Osteocyte (in vitro differentiated cells): ENCODE measurements around the gene KDM5B. TPM values are rescaled to one million over a fixed set of nuclear protein-coding genes. Genes with fewer than 3 reads are reported as not detected.

Experiments used
- DNase-seq: peaks from one replicate; pipeline ENCODE4 v3.0.0; 2021; ENCODE audit warnings: mixed read lengths; ENCODE audit not compliant: unreplicated experiment; ENCODE audit errors: extremely low spot score
- H3K27ac Mint-ChIP-seq: one replicate; pipeline ENCODE4 v1.8.0; 2021; ENCODE audit warnings: mild to moderate bottlenecking, mixed read lengths; ENCODE audit not compliant: unreplicated experiment
- H3K27me3 Mint-ChIP-seq: one replicate; pipeline ENCODE4 v1.8.0; 2021; ENCODE audit warnings: mixed read lengths; ENCODE audit not compliant: unreplicated experiment
- H3K36me3 Mint-ChIP-seq: one replicate; pipeline ENCODE4 v1.8.0; 2021; ENCODE audit warnings: mixed read lengths; ENCODE audit not compliant: unreplicated experiment
- H3K4me1 Mint-ChIP-seq: one replicate; pipeline ENCODE4 v1.8.0; 2021; ENCODE audit warnings: mixed read lengths; ENCODE audit not compliant: unreplicated experiment
- H3K4me3 Mint-ChIP-seq: one replicate; pipeline ENCODE4 v1.8.0; 2021; ENCODE audit warnings: mild to moderate bottlenecking, moderate library complexity, mixed read lengths; ENCODE audit not compliant: unreplicated experiment
- H3K9me3 Mint-ChIP-seq: one replicate; pipeline ENCODE4 v1.8.0; 2021; ENCODE audit warnings: mixed read lengths; ENCODE audit not compliant: unreplicated experiment
- CTCF ChIP-seq: fragments of 200-600 bp; sonication (generic); IDR thresholded peaks from 2 replicates; pipeline ENCODE4 v1.5.0; 2021; ENCODE audit warnings: antibody characterized with exemption, mild to moderate bottlenecking, moderate library complexity
- total RNA-seq: library from RNA; stranded (reverse); gene quantifications from 2 replicates; pipeline ENCODE4 v1.2.1, GENCODE V29; 2021

Gene KDM5B
- total RNA-seq, 1 donor from 2014 or later, result 152 TPM

- H3K36me3 Mint-ChIP-seq, result no peaks in the 10 kb centered on the region
- H3K4me1 Mint-ChIP-seq, result no peaks in the 10 kb centered on the region
- no peak overlapping the region for H3K4me3 Mint-ChIP-seq
- no peak overlapping the region for H3K27ac Mint-ChIP-seq
- TF ChIP-seq CTCF, result no peak
- DNase-seq, result no peak
- peaks cover under 1% of the 10 kb centered on the region for H3K27me3 Mint-ChIP-seq
- no peaks in the 10 kb centered on the region for H3K9me3 Mint-ChIP-seq
Measured at GRCh38 chr1:202843081-202843480, 34.9 kb upstream of the KDM5B start.

- Mint-ChIP-seq H3K27me3 (peaks cover 27% of the 10 kb centered on the region), H3K4me1 (no peaks in the 10 kb centered on the region), H3K36me3 (no peaks in the 10 kb centered on the region), H3K9me3 (no peaks in the 10 kb centered on the region), H3K27ac (no peak overlapping the region), H3K4me3 (no peak overlapping the region)
- DNase-seq, result no peak
- TF ChIP-seq CTCF, result no peak
Measured at GRCh38 chr1:202837746-202838262, 29.6 kb upstream of the KDM5B start.

- Mint-ChIP-seq H3K9me3 (no peaks in the 10 kb centered on the region), H3K27ac (no peak overlapping the region), H3K27me3 (peaks cover 30% of the 10 kb centered on the region), H3K4me3 (no peak overlapping the region), H3K36me3 (no peaks in the 10 kb centered on the region), H3K4me1 (no peaks in the 10 kb centered on the region)
- no peak for DNase-seq
- TF ChIP-seq CTCF, result no peak
Measured at GRCh38 chr1:202836623-202837403, 28.6 kb upstream of the KDM5B start.

- H3K9me3 Mint-ChIP-seq, result no peaks in the 10 kb centered on the region
- peaks cover 40% of the 10 kb centered on the region for H3K27me3 Mint-ChIP-seq
- TF ChIP-seq CTCF, result no peak
- no peaks in the 10 kb centered on the region for H3K4me1 Mint-ChIP-seq
- H3K27ac Mint-ChIP-seq, result no peak overlapping the region
- H3K4me3 Mint-ChIP-seq, result no peak overlapping the region
- no peaks in the 10 kb centered on the region for H3K36me3 Mint-ChIP-seq
- no peak for DNase-seq
Measured at GRCh38 chr1:202835548-202836072, 27.4 kb upstream of the KDM5B start.

- no peak for TF ChIP-seq CTCF
- Mint-ChIP-seq H3K27ac (no peak overlapping the region), H3K4me3 (no peak overlapping the region), H3K9me3 (no peaks in the 10 kb centered on the region), H3K36me3 (no peaks in the 10 kb centered on the region), H3K4me1 (no peaks in the 10 kb centered on the region), H3K27me3 (peaks cover 40% of the 10 kb centered on the region)
- no peak for DNase-seq
Measured at GRCh38 chr1:202834771-202835547, 26.7 kb upstream of the KDM5B start.
